Cardiac fibroblast (primary cell): Measurements from ENCODE around the gene SVOP.
"Not testable (repeated sequence)": the region's sequence is repeated elsewhere in the genome, so short reads cannot be mapped to it uniquely, and the experiment has no call there.

Source experiments
- DNase-seq, 2 donors: peaks; one replicate each; pipeline versions ENCODE4 v3.0.0 to v3.0.0-alpha.2; 2010; ENCODE audit warnings: low read depth in 2 of 2
- H3K4me3 ChIP-seq, 2 donors: replicated peaks in 1 of 2; 1 replicate in 1 of 2; 2 replicates in 1 of 2; pipeline ENCODE4 v1.5.1; 2011; ENCODE audit warnings: low read depth in 2 of 2, low read length in 2 of 2, mild to moderate bottlenecking in 2 of 2, moderate library complexity in 1 of 2
- CTCF ChIP-seq: IDR thresholded peaks from one replicate; pipeline ENCODE4 v1.5.1; 2011; ENCODE audit warnings: low read depth, mild to moderate bottlenecking, low read length, inconsistent platforms

Gene SVOP

GRCh38 chr12:109009766-109010165, 11.1 kb downstream of the SVOP start:
- no peak for TF ChIP-seq CTCF
- no peak for DNase-seq

GRCh38 chr12:109004017-109004416, 16.9 kb downstream of the SVOP start:
- H3K4me3 ChIP-seq, result no peak overlapping the region
- DNase-seq, result no peak
- TF ChIP-seq CTCF, result no peak

More at GRCh38 chr12:109009766-109010165, 11.1 kb downstream of the SVOP start:
- H3K4me3 ChIP-seq, result no peak overlapping the region

GRCh38 chr12:108996320-108996719, 24.5 kb downstream of the SVOP start:
- DNase-seq, result no peak
- TF ChIP-seq CTCF, result no peak

GRCh38 chr12:108995370-108995992, 25.4 kb downstream of the SVOP start:
- no peak for TF ChIP-seq CTCF
- no peak overlapping the region for H3K4me3 ChIP-seq
- no peak for DNase-seq

More at GRCh38 chr12:108996320-108996719, 24.5 kb downstream of the SVOP start:
- H3K4me3 ChIP-seq, result no peak overlapping the region

- DNase-seq, H3K4me3 ChIP-seq: not testable (repeated sequence)
Measured at GRCh38 chr12:108990103-108990502, 30.8 kb downstream of the SVOP start.

GRCh38 chr12:108989376-108989775, 31.5 kb downstream of the SVOP start:
- no peak for TF ChIP-seq CTCF
- no peak overlapping the region for H3K4me3 ChIP-seq
- no peak for DNase-seq

GRCh38 chr12:108985750-108986149, 35.1 kb downstream of the SVOP start:
- no peak for DNase-seq
- no peak overlapping the region for H3K4me3 ChIP-seq
- no peak for TF ChIP-seq CTCF
